Stimulated activated CD8-positive, alpha-beta memory T cell treated with anti-CD3 and anti-CD28 coated beads, Interleukin-2, amount 100 ng/mL, for 48 hours (primary cell): ENCODE data around the gene LY9.

Experiments
- DNase-seq, 2 donors: peaks; one replicate each; pipeline ENCODE4 v3.0.0-alpha.2; 2020; ENCODE audit warnings: low read depth in 2 of 2

The LY9 gene

GRCh38 chr1:160801836-160802580 is 6.0 kb downstream of the LY9 start:
- DNase-seq, result no peak

GRCh38 chr1:160806109-160806665 is 10.2 kb downstream of the LY9 start:
- no peak for DNase-seq

GRCh38 chr1:160806784-160807183 is 10.8 kb downstream of the LY9 start:
- DNase-seq, result no peak

GRCh38 chr1:160807247-160807646 is 11.3 kb downstream of the LY9 start:
- no peak for DNase-seq

- DNase-seq, result no peak
These were observed 11.8 kb downstream of the LY9 start for GRCh38 chr1:160807738-160808137.

GRCh38 chr1:160808289-160808688 is 12.3 kb downstream of the LY9 start:
- DNase-seq, result no peak

- DNase-seq, result no peak
These were observed 14.5 kb downstream of the LY9 start for GRCh38 chr1:160810486-160810885.

GRCh38 chr1:160811147-160811546 is 15.2 kb downstream of the LY9 start:
- no peak for DNase-seq

GRCh38 chr1:160813215-160813614 is 17.2 kb downstream of the LY9 start:
- DNase-seq, result no peak

- no peak for DNase-seq
These were observed 18.3 kb downstream of the LY9 start for GRCh38 chr1:160814316-160814715.

GRCh38 chr1:160814856-160815255 is 18.9 kb downstream of the LY9 start:
- DNase-seq, result no peak

GRCh38 chr1:160818207-160818937 is 22.4 kb downstream of the LY9 start:
- no peak for DNase-seq

- no peak for DNase-seq
These were observed 23.2 kb downstream of the LY9 start for GRCh38 chr1:160819186-160819585.

GRCh38 chr1:160821627-160822026 is 25.7 kb downstream of the LY9 start:
- no peak for DNase-seq

- DNase-seq, result no peak
These were observed 27.3 kb downstream of the LY9 start for GRCh38 chr1:160823296-160823695.

- no peak for DNase-seq
These were observed 30.6 kb downstream of the LY9 start for GRCh38 chr1:160826546-160826945.

- DNase-seq, result no peak
These were observed 31.4 kb downstream of the LY9 start for GRCh38 chr1:160827418-160827817.

- no peak for DNase-seq
These were observed 33.8 kb downstream of the LY9 start for GRCh38 chr1:160829766-160830165.

- DNase-seq, result peak; percentile 57 to 67
These were observed 34.6 kb downstream of the LY9 start for GRCh38 chr1:160830321-160831153.

GRCh38 chr1:160834945-160835565 is 39.1 kb downstream of the LY9 start:
- peak in 1 of 2 donors; percentile 17 for DNase-seq

GRCh38 chr1:160835751-160836150 is 39.8 kb downstream of the LY9 start:
- DNase-seq, result no peak

- no peak for DNase-seq
These were observed 40.6 kb downstream of the LY9 start for GRCh38 chr1:160836561-160836960.
